LoVo (cell line): ENCODE measurements around the gene PLA2G4B.
A peak's percentile ranks its signal among the peaks of the same experiment; 100 is the strongest.

Source experiments
- DNase-seq: peaks from one replicate; pipeline ENCODE4 v3.0.0-alpha.2; 2016; ENCODE audit warnings: low spot score

Gene PLA2G4B

GRCh38 chr15:41838400-41838897 is at the start of gene PLA2G4B:
Gene PLA2G4B, plus strand, starts transcription at chr15:41838847. Its CDS starts 67 bp downstream, at chr15:41838914.
- DNase-seq, result peak; percentile 56

GRCh38 chr15:41789236-41789635 is 49.4 kb upstream of the PLA2G4B start:
- no peak for DNase-seq

GRCh38 chr15:41789662-41790061 is 49.0 kb upstream of the PLA2G4B start:
- no peak for DNase-seq

GRCh38 chr15:41790169-41790568 is 48.5 kb upstream of the PLA2G4B start:
- DNase-seq, result no peak

GRCh38 chr15:41790756-41791546 is 47.7 kb upstream of the PLA2G4B start:
- peak; percentile 85 for DNase-seq

GRCh38 chr15:41791547-41791937 is 47.1 kb upstream of the PLA2G4B start:
- DNase-seq, result no peak

GRCh38 chr15:41792000-41792637 is 46.5 kb upstream of the PLA2G4B start:
- no peak for DNase-seq

- DNase-seq, result no peak
Measured at GRCh38 chr15:41794081-41794480, 44.6 kb upstream of the PLA2G4B start.

GRCh38 chr15:41795996-41796856 is 42.4 kb upstream of the PLA2G4B start:
- DNase-seq, result no peak

- no peak for DNase-seq
Measured at GRCh38 chr15:41797201-41797944, 41.3 kb upstream of the PLA2G4B start.

- peak; percentile 15 for DNase-seq
Measured at GRCh38 chr15:41798607-41799487, 39.8 kb upstream of the PLA2G4B start.

GRCh38 chr15:41799488-41799805 is 39.2 kb upstream of the PLA2G4B start:
- no peak for DNase-seq

GRCh38 chr15:41801185-41801584 is 37.5 kb upstream of the PLA2G4B start:
- no peak for DNase-seq

- DNase-seq, result no peak
Measured at GRCh38 chr15:41801850-41802455, 36.7 kb upstream of the PLA2G4B start.

- DNase-seq, result no peak
Measured at GRCh38 chr15:41804361-41804760, 34.3 kb upstream of the PLA2G4B start.

GRCh38 chr15:41804916-41805666 is 33.6 kb upstream of the PLA2G4B start:
- DNase-seq, result no peak

GRCh38 chr15:41805711-41806110 is 32.9 kb upstream of the PLA2G4B start:
- no peak for DNase-seq

GRCh38 chr15:41806291-41807181 is 32.1 kb upstream of the PLA2G4B start:
- DNase-seq, result no peak

- no peak for DNase-seq
Measured at GRCh38 chr15:41809121-41809520, 29.5 kb upstream of the PLA2G4B start.
